ENCODE data around the gene IQGAP1.

The IQGAP1 gene

DNA sequence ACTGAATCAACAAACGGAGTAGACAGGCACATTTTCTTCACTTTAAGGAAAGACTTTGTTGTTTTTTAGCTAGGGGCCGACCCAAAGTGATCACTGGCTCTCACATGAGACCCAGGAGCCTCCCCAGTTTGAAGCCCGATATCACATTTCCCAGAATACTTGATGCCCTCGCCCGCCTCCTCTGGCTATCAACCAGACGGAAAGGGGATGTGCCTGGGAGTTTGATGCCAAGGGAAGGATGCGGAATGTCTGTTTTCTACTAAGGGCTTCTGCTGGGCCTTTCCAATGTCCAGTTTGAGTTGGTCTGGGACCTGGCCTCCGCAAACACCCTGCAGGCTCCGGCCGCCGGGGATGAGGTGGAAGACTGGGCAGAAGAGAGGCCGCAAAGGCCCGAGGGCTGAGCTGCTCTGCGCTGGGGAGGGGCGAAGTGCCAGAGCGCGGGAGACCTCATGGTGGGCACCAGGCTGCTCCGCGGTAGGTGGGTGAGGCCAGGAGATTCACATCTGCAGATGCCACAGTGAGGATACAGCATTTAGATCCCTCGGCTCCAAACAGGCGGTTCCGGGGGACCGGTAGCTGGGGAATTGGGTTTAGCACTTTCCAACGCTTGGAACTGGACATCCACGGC is 36.4 kb upstream of the IQGAP1 start:
- DNase-seq (ENCODE audit: low read depth in 1 of 2, low spot score in 1 of 2), result no peak
- TF ChIP-seq JUND (IDR thresholded peaks at IDR 0.05; ENCODE audit: low read depth), result no peak
- in situ Hi-C loops (cut with HindIII; ENCODE audit: low pct_unique_long_range_greater_than_20kb, low sequenced_read_pairs), result no loop called here

DNA sequence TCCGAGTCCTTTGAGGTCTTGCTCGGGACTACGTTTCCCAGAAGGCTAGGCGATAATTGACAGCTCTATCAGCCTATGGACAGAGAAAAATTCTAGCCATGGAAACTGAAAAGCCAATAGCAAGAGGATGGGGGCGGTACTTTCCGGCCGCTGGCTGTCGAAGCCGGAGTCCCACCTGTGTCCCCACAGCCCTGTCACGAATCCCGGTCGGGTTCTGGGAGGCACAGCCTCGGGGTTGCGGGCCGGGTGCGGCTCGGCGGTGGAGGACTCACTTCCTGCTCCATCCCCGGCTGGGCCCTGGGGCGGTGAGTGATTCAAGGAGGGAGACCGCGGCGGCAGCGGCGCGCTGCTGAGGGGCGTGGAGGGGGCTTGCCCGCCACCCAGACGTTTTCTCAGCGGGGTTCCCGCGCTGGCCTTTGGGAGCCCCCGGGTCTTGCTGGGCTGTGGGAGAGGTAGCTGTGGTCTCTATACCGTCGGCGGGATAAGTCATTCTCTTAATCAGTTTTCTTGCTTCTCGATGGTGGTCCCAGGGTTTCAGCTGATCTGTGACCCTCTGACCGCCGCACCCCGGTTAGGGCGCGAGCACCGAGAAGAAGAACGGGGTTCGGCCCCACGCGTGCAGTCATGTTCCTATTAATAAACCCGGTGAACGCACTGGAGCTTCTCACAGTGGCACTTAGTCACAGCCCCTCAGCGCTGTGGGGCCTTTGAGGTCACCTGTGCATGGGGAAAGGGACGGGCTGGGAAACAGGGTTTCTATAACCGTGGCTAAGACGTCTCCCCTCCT is 35.7 kb upstream of the IQGAP1 start, which contains the start of gene ZNF774:
ZNF774 (plus strand) TSS at position 178 of the 787 bp plus-strand sequence. CDS start 2,377 bp downstream, outside the sequence.
- no peak for TF ChIP-seq JUND (IDR thresholded peaks at IDR 0.05; ENCODE audit: low read depth)
- DNase-seq (ENCODE audit: low read depth in 1 of 2, low spot score in 1 of 2), result peak; percentile 98
- in situ Hi-C loops (cut with HindIII; ENCODE audit: low pct_unique_long_range_greater_than_20kb, low sequenced_read_pairs), result no loop called here

DNA sequence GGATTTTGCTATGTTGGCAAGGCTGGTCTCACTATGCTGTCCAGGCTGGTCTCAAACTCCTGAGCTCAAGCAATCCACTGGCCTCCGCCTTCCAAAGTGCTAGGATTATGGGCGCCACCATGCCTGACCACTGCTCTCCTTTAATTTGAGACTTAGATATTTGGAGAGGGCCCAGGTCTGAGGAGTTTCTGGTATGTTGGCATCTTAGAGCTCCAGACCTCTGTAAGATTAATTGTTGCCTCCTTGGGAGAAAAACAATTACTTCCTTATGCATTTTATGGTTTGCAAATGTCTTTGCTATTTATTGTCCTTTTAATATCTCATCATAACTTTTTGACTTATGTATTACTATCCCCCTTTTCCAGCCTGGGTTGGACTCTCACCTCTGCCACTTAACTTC is 33.1 kb upstream of the IQGAP1 start:
- in situ Hi-C loops (cut with HindIII; ENCODE audit: low pct_unique_long_range_greater_than_20kb, low sequenced_read_pairs), result no loop called here

DNA sequence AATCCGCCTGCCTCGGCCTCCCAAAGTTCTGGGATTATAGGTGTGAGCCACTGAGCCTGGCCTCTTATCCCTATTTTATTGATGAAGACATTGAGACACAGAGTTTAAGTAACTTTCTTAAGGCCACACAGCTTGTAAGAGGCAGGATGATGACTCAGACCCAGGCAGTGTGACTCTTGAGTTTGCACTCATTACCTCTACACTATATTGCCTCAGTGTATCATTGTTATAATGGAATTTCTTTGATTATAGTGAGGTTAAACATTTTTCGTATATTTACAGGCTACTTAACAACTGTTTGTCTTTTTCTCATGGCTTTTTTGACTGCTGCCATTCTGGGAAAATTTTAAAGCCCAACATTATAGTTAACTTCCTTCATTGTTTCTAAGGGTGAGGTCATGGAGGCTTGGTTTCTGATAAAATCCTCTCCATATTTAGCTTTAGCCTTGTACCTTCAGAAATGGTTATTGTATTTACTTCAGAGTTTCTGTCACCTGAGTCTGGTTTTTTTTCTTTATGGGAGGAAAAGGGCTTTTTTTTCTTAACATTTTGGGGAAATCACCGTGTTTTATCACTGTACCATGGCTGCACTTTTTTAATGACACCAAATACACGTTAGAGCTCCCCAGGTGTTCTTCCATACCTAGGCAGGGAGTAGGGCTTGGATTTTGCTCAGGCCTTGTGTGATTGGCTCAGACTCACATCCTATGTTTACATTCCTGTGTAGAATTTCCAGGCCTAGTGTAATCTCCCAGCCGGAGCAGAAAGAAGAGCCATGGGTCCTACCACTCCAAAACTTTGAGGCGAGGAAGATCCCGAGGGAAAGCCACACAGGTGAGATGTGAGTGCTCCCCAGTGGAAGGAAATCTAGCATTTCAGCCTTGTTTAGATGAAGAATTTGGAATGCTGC is 29.7 kb upstream of the IQGAP1 start:
- TF ChIP-seq JUND (IDR thresholded peaks at IDR 0.05; ENCODE audit: low read depth), result no peak
- in situ Hi-C loops (cut with HindIII; ENCODE audit: low pct_unique_long_range_greater_than_20kb, low sequenced_read_pairs), result no loop called here
- peak in 1 of 2 experiments; percentile 35 for DNase-seq (ENCODE audit: low read depth in 1 of 2, low spot score in 1 of 2)

More for the DNA sequence above, 33.1 kb upstream of the IQGAP1 start:
- no peak for DNase-seq (ENCODE audit: low read depth in 1 of 2, low spot score in 1 of 2)
- TF ChIP-seq JUND (IDR thresholded peaks at IDR 0.05; ENCODE audit: low read depth), result no peak

DNA sequence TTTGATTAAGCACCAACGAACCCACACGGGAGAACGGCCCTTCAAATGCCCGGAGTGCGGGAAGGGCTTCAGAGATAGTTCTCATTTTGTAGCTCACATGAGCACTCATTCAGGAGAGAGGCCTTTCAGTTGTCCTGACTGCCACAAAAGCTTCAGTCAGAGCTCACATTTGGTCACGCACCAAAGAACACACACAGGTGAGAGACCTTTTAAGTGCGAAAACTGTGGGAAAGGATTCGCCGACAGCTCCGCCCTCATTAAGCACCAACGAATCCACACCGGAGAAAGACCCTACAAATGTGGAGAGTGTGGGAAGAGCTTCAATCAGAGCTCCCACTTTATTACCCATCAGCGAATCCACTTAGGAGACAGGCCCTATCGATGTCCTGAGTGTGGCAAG is 27.3 kb upstream of the IQGAP1 start:
- TF ChIP-seq JUND (IDR thresholded peaks at IDR 0.05; ENCODE audit: low read depth), result no peak
- in situ Hi-C loops (cut with HindIII; ENCODE audit: low pct_unique_long_range_greater_than_20kb, low sequenced_read_pairs), result no loop called here
- DNase-seq (ENCODE audit: low read depth in 1 of 2, low spot score in 1 of 2), result no peak

DNA sequence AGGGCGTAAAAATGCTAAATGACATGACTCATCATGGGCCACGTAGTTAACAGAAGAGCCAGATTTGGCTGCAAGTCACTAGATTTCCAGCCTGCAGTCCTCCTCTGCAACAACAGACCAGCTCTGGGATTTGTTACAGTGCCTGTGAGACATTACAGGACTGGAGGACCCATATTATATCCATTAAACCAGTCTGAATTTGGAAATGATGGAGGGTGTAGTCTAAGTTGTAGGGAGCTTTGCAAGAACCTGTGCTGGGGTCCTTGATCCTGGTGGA is 25.2 kb upstream of the IQGAP1 start:
- TF ChIP-seq JUND (IDR thresholded peaks at IDR 0.05; ENCODE audit: low read depth), result no peak
- in situ Hi-C loops (cut with HindIII; ENCODE audit: low pct_unique_long_range_greater_than_20kb, low sequenced_read_pairs), result no loop called here
- no peak for DNase-seq (ENCODE audit: low read depth in 1 of 2, low spot score in 1 of 2)

DNA sequence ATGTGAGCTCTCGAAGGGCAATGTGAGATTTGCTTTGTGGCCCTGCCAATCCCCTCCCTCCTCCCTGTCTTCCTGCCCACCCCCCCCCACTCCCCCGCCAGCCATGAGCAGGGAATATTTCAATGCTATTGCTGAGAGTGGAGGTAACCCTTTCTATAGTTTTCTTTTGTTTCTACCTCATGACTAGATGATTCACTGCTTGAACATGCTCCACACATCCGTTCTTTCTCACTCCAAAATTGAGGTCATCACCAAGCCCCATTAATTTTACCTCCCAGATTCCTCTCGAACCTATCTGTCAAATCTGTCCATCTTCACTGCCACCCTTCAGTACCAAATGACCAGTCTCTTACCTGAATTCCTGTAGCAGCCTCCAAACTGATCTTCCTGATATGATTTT is 23.8 kb upstream of the IQGAP1 start:
- TF ChIP-seq JUND (IDR thresholded peaks at IDR 0.05; ENCODE audit: low read depth), result no peak
- DNase-seq (ENCODE audit: low read depth in 1 of 2, low spot score in 1 of 2), result no peak
- in situ Hi-C loops (cut with HindIII; ENCODE audit: low pct_unique_long_range_greater_than_20kb, low sequenced_read_pairs), result no loop called here

DNA sequence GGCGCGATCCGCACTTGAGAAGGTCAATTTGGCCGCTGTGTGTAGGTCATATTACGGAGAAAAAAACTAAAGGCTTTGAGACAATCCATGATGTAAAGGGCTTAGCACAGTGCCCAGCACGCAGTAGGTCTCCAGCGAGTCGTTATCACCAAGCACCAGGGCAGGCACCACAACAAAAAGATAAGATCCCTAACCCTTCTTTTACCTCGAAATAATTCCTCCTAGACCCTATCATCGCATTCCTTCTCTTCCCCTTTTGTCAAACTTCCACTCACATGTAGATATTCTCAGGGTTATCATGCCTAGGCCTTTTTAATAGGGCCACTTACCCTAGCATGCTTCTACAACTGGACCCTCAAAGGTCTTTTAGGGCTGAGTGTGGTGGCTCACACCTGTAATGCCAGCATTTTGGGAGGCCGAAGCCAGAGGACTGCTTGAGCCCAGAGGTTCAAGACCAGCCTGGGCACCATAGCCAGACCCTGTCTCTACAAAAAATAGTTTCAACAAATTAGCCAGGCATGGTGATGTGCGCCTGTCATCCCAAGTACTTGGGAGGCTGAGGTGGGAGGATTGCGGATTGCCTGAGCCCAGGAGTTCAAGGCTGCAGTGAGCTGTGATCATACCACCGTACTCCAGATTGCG is 22.5 kb upstream of the IQGAP1 start:
- TF ChIP-seq JUND (IDR thresholded peaks at IDR 0.05; ENCODE audit: low read depth), result no peak
- no peak for DNase-seq (ENCODE audit: low read depth in 1 of 2, low spot score in 1 of 2)
- in situ Hi-C loops (cut with HindIII; ENCODE audit: low pct_unique_long_range_greater_than_20kb, low sequenced_read_pairs), result no loop called here

DNA sequence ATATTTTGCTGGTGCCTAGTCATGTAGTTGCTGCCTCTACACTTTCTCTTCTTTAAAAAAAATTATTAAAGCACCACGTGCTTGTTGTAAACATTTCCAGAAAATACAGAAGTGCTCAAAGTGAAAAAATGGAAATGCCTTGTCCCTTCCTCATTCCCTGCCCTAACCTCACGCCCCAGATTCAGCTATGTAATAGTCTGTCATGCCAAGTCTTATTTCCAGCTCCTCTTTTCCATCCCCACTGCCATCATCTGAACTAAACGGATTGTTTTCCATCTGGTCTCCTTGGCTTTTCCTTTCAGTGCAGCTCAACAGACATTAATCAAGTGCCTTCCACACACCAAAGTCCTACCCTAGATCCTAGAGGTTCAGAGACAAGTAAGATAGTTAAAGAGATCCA is 20.5 kb upstream of the IQGAP1 start:
- DNase-seq (ENCODE audit: low read depth in 1 of 2, low spot score in 1 of 2), result no peak
- no peak for TF ChIP-seq JUND (IDR thresholded peaks at IDR 0.05; ENCODE audit: low read depth)
- in situ Hi-C loops (cut with HindIII; ENCODE audit: low pct_unique_long_range_greater_than_20kb, low sequenced_read_pairs), result no loop called here

DNA sequence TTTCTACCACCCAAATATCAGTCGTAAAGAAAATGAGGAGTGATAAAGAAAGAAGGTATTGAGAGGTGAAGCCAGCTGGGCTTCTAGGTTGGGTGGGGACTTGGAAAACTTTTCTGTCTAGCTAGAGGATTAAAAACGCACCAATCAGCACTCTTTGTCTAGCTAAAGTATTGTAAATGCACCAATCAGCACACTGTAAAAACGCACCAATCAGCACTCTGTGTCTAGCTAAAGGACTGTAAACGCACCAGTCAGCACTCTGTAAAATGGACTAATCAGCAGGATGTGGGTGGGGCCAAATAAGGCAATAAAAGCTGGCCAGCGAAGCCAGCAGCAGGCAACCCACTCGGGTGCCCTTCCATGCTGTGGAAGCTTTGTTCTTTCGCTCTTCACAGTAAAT is 13.0 kb upstream of the IQGAP1 start:
- TF ChIP-seq JUND (IDR thresholded peaks at IDR 0.05; ENCODE audit: low read depth), result no peak
- no peak for DNase-seq (ENCODE audit: low read depth in 1 of 2, low spot score in 1 of 2)
- in situ Hi-C loops (cut with HindIII; ENCODE audit: low pct_unique_long_range_greater_than_20kb, low sequenced_read_pairs), result no loop called here

DNA sequence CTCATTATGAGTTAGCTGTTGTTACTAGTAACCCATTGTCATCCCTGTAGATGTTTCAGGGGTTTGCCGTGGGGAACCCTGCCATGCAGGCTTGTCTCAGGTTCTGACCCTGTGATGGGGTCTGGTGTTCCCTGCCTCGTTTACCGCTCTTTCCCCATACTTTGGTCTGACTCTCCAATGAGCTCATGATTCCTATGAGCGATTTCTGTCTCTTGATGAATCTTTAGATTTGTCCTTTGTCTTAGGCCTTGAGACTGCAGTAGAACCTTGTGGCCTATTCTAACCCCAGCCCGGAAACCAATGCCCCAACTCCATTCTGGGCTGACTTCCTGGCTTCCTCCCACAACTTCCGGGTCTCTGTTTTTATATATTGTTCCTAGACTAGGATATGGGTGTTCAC is 11.3 kb upstream of the IQGAP1 start:
- TF ChIP-seq JUND (IDR thresholded peaks at IDR 0.05; ENCODE audit: low read depth), result no peak
- no peak for DNase-seq (ENCODE audit: low read depth in 1 of 2, low spot score in 1 of 2)
- in situ Hi-C loops (cut with HindIII; ENCODE audit: low pct_unique_long_range_greater_than_20kb, low sequenced_read_pairs), result no loop called here

DNA sequence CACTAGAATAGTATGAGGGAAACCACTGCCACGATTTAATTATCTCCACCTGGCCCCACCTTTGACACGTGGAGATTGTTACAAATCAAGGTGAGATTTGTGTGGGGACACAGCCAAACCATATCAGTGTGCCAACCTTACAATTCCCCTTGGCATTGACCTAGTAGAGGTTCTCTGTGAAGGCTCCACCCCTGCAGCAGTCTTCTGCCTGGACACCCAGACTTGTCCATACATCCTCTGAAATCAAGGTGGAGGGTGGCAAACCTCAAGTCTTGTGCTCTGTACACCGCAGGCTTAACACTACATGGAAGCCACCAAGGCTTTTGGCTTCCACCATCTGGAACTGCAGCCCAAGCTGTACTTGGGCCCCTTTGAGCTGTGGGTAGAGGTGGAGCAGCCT is 8.8 kb upstream of the IQGAP1 start:
- DNase-seq (ENCODE audit: low read depth in 1 of 2, low spot score in 1 of 2), result no peak
- TF ChIP-seq JUND (IDR thresholded peaks at IDR 0.05; ENCODE audit: low read depth), result no peak
- in situ Hi-C loops (cut with HindIII; ENCODE audit: low pct_unique_long_range_greater_than_20kb, low sequenced_read_pairs), result no loop called here

All from T47D (cell line).